BE2C (cell line): ENCODE results near the gene EREG.

Experiments
- DNase-seq: peaks from one replicate; pipeline ENCODE4 v3.0.0-alpha.2; 2020
- H3K27me3 ChIP-seq: fragments of 250-450 bp; sonication (Bioruptor Pico); 2 replicates; pipeline ENCODE4 v1.5.1; 2020; ENCODE audit warnings: mild to moderate bottlenecking
- H3K36me3 ChIP-seq: fragments of 250-450 bp; sonication (Bioruptor Pico); 2 replicates; pipeline ENCODE4 v1.5.1; 2020; ENCODE audit warnings: mild to moderate bottlenecking
- H3K4me1 ChIP-seq: fragments of 250-450 bp; sonication (Bioruptor Pico); 2 replicates; pipeline ENCODE4 v1.5.1; 2020
- H3K4me3 ChIP-seq: 2 replicates; pipeline ENCODE4 v1.5.1; 2011; ENCODE audit warnings: low read depth, low read length
- H3K9me3 ChIP-seq: fragments of 250-450 bp; sonication (Bioruptor Pico); 2 replicates; pipeline ENCODE4 v1.5.1; 2020
- CTCF ChIP-seq: IDR thresholded peaks from 2 replicates; pipeline ENCODE4 v1.5.1; 2012; ENCODE audit warnings: mild to moderate bottlenecking, low read depth, low read length

Gene EREG

GRCh38 chr4:74414149-74414809 lies 49.3 kb downstream of the EREG start:
- TF ChIP-seq CTCF: no peak
- no peaks in the 10 kb centered on the region for H3K4me1 ChIP-seq
- no peaks in the 10 kb centered on the region for H3K9me3 ChIP-seq
- no peaks in the 10 kb centered on the region for H3K27me3 ChIP-seq
- H3K36me3 ChIP-seq: no peaks in the 10 kb centered on the region
- no peak overlapping the region for H3K4me3 ChIP-seq
- no peak for DNase-seq

- DNase-seq: no peak
- Histone ChIP-seq H3K27me3 (no peaks in the 10 kb centered on the region), H3K4me1 (no peaks in the 10 kb centered on the region), H3K4me3 (no peak overlapping the region), H3K9me3 (no peaks in the 10 kb centered on the region), H3K36me3 (no peaks in the 10 kb centered on the region)
- TF ChIP-seq CTCF: no peak
Observed at GRCh38 chr4:74415602-74416300, 50.8 kb downstream of the EREG start.

- TF ChIP-seq CTCF: no peak
- no peak overlapping the region for H3K4me3 ChIP-seq
- DNase-seq: no peak
- H3K36me3 ChIP-seq: no peaks in the 10 kb centered on the region
- no peaks in the 10 kb centered on the region for H3K27me3 ChIP-seq
- no peaks in the 10 kb centered on the region for H3K9me3 ChIP-seq
- H3K4me1 ChIP-seq: no peaks in the 10 kb centered on the region
Observed at GRCh38 chr4:74418063-74418670, 53.2 kb downstream of the EREG start.

GRCh38 chr4:74420863-74421262 lies 55.9 kb downstream of the EREG start:
- Histone ChIP-seq H3K4me1 (no peaks in the 10 kb centered on the region), H3K4me3 (no peak overlapping the region), H3K9me3 (no peaks in the 10 kb centered on the region), H3K27me3 (no peaks in the 10 kb centered on the region), H3K36me3 (no peaks in the 10 kb centered on the region)
- no peak for DNase-seq
- TF ChIP-seq CTCF: no peak

GRCh38 chr4:74423104-74423503 lies 58.2 kb downstream of the EREG start:
- no peak for DNase-seq
- Histone ChIP-seq H3K36me3 (no peaks in the 10 kb centered on the region), H3K4me1 (no peaks in the 10 kb centered on the region), H3K9me3 (no peaks in the 10 kb centered on the region), H3K27me3 (no peaks in the 10 kb centered on the region), H3K4me3 (no peak overlapping the region)
- TF ChIP-seq CTCF: no peak

GRCh38 chr4:74424111-74424510 lies 59.2 kb downstream of the EREG start:
- Histone ChIP-seq H3K4me3 (no peak overlapping the region), H3K9me3 (no peaks in the 10 kb centered on the region), H3K27me3 (no peaks in the 10 kb centered on the region), H3K36me3 (no peaks in the 10 kb centered on the region), H3K4me1 (no peaks in the 10 kb centered on the region)
- no peak for DNase-seq
- TF ChIP-seq CTCF: no peak
